ENCODE results near the gene BMP8B.
A peak's percentile ranks its signal among the peaks of the same experiment; 100 is the strongest.
"Not testable (repeated sequence)": the region's sequence is repeated elsewhere in the genome, so short reads cannot be mapped to it uniquely, and the experiment has no call there.

Gene BMP8B

DNA sequence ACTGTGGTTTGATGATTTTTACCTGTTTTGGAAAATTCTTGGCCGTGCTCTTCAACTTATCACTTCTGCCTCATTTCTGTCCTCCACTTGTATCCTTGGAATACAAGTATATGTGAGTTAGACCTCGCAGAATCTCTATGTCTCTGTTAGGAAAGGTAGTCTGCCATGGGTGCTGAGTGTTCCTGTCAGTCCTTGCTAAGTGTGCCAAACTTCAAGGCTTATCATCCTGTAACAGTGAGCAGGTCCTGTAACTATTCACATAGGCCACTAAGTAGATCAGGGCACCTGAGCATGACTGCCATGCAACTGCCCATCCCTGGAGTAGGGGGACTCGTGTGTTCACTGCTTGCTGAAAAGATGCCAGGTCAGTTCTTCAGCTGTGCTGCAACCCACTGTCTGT, 24.2 kb upstream of the BMP8B start:
- DNase-seq (ENCODE audit: low read depth), result no peak

DNA sequence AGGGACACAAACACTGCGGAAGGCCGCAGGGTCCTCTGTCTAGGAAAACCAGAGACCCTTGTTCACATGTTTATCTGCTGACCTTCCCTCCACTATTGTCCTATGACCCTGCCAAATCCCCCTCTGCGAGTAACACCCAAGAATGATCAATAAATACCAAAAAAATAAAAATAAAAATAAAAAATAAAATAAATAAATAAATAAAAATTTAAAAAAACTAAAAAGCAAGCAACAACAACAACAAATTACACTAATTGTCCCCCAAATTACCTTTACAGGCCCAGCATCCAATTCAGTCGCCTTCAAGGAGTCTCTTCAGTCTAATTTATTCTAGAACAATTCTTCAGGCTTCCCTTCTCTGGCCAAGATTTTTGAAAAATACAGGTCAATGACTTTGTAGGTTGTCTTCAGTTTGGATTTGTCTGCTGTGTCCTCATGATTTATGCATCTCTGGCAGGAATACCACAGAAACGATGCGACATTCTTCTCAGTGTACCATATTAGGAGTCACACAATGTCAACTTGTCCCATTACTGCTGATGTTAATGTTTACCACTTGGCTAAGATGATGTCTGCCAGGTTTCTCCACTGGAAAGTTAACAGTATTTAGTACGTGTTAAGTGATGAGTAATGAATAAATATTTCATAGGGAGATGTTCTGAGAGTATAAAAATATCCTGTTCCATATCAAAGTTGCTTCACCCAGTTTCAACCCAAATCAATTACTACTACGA, 20.3 kb upstream of the BMP8B start:
- DNase-seq (ENCODE audit: low read depth), result no peak

DNA sequence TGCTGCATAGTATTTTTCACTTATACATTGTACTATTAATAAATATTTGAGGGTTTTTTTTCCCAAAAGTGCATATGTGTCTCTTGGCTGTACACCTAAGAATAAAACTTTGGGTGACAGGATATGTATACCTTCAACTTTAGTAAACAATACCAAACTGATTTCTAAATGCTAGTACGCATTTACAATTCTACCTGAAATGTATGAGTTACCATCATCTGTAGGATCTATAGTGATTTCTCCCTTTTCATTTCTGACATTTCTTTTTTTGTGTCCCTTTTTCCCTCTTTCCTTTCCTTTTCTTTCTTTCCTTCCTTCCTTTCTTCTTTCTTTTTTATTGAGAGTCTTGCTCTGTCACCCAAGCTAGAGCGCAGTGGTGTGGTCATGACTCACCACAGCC, 16.7 kb upstream of the BMP8B start:
- no peak for DNase-seq (ENCODE audit: low read depth)

GRCh38 chr1:39802496-39803260, 14.0 kb upstream of the BMP8B start:
- no peak for DNase-seq (ENCODE audit: low read depth)

DNA sequence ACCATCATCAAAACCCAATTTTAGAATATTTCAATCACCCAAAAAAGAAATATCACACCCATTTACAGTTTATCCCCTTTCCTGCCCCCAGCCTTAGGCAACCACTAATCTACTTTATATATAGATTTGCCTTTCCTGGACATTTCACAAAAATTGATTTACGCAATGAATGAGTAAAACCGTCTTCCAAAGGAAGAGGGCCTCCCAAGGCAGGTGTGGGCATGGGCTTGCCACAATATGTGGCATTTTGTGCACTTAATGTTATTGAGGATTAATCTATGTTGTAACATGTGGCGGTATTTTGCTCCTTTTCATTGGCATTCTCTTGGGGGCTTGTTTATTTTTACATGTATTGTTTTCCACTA, 11.8 kb upstream of the BMP8B start:
- no peak for DNase-seq (ENCODE audit: low read depth)

- no peak for DNase-seq (ENCODE audit: low read depth)
Observed at GRCh38 chr1:39799770-39800470, 11.3 kb upstream of the BMP8B start.

- DNase-seq (ENCODE audit: low read depth), result peak; percentile 74
Observed at GRCh38 chr1:39798859-39799769, 10.4 kb upstream of the BMP8B start.

- no peak for DNase-seq (ENCODE audit: low read depth)
Observed at GRCh38 chr1:39795651-39796050, 7.0 kb upstream of the BMP8B start.

- no peak for DNase-seq (ENCODE audit: low read depth)
Observed at GRCh38 chr1:39791838-39792237, 3.2 kb upstream of the BMP8B start.

GRCh38 chr1:39789571-39790110, 976 bp upstream of the BMP8B start:
- DNase-seq (ENCODE audit: low read depth), result no peak

- DNase-seq (ENCODE audit: low read depth), result no peak
Observed at GRCh38 chr1:39788426-39788757, 273 bp downstream of the BMP8B start.

- not testable (repeated sequence) for DNase-seq (ENCODE audit: low read depth)
Observed at GRCh38 chr1:39787964-39788363, 701 bp downstream of the BMP8B start.

DNA sequence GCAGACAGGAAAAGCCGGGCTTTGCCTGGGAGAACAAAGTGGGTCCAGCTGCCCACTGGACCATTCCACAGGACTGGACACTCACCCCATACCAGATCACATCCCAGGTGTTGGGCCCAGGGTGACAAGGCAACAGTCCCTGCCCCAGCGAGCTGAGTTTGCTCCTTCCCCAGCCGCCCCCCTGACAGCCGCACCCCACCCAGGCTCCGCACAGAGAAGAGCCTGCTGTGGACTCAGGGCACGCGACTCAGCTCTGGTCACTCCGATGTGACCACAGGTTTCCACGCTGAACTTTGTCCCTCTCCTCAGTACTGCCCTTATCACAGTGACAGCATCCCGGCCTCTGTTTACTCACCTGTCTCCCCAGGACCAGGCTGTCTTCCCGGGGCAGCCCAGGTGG, 1.2 kb downstream of the BMP8B start:
- DNase-seq (ENCODE audit: low read depth), result no peak

- not testable (repeated sequence) for DNase-seq (ENCODE audit: low read depth)
Observed at GRCh38 chr1:39787108-39787375, 1.6 kb downstream of the BMP8B start.

- not testable (repeated sequence) for DNase-seq (ENCODE audit: low read depth)
Observed at GRCh38 chr1:39786303-39787107, 2.2 kb downstream of the BMP8B start.

DNA sequence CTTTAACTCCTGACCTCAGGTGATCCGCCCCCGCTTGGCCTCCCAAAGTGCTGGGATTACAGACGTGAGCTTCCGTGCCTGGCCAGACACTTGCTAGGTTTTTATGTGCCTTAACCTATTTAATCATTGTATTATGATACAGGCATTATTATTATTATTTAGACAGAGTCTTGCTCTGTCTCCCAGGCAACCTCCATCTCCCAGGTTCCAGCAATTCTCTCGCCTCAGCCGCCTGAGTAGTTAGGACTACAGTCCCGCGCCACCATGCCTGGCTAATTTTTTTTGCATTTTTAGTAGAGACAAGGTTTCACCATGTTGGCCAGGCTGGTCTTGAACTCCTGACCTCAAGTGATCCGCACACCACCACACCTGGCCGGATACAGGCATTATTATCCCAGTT, 6.0 kb downstream of the BMP8B start:
- DNase-seq (ENCODE audit: low read depth), result not testable (repeated sequence)

- DNase-seq (ENCODE audit: low read depth), result no peak
Observed at GRCh38 chr1:39782103-39782502, 6.6 kb downstream of the BMP8B start.

- DNase-seq (ENCODE audit: low read depth), result no peak
Observed at GRCh38 chr1:39781349-39781715, 7.3 kb downstream of the BMP8B start.

- DNase-seq (ENCODE audit: low read depth), result no peak
Observed at GRCh38 chr1:39779821-39780220, 8.8 kb downstream of the BMP8B start.

- DNase-seq (ENCODE audit: low read depth), result no peak
Observed at GRCh38 chr1:39779137-39779536, 9.5 kb downstream of the BMP8B start.

GRCh38 chr1:39778463-39779099, 10.1 kb downstream of the BMP8B start:
- DNase-seq (ENCODE audit: low read depth), result not testable (repeated sequence)
